H1 (cell line): ENCODE measurements around the gene DHRS1. TPM values are rescaled to one million over a fixed set of nuclear protein-coding genes. Genes with fewer than 3 reads are reported as not detected.

ENCODE experiments used
- CTCF ChIA-PET: fragments of 300-600 bp; sonication (Branson Sonifier 250); formaldehyde crosslinking; loops from one replicate; lab custom pipeline; 2021; ENCODE audit not compliant: partially characterized antibody; lab: Charles Lee
- POLR2A ChIA-PET: fragments of 300-600 bp; sonication (Branson Sonifier 250); formaldehyde crosslinking; loops from one replicate; lab custom pipeline; 2021; ENCODE audit warnings: inconsistent platforms; ENCODE audit not compliant: partially characterized antibody; lab: Charles Lee
- DNase-seq, 2 experiments: peaks; one replicate each; pipeline versions ENCODE4 v3.0.0 to v3.0.0-alpha.2; 2010 to 2022; ENCODE audit warnings: low spot score in 2 of 2, low read depth in 1 of 2, mixed read lengths in 1 of 2
- FAIRE-seq: peaks from 2 replicates; lab custom pipeline; 2011; peaks lifted over from hg19 to GRCh38; lab: Jason Lieb, UNC
- H2AFZ ChIP-seq: 2 replicates; pipeline ENCODE4 v1.8.1; 2012; ENCODE audit warnings: low read length, inconsistent platforms
- H2AK5ac ChIP-seq: 2 replicates; pipeline ENCODE4 v1.6.1; 2013; ENCODE audit warnings: low read depth, low read length
- H2BK120ac ChIP-seq: replicated peaks from 2 replicates; pipeline ENCODE3; 2013; ENCODE audit warnings: low read depth, low read length, inconsistent platforms
- H2BK12ac ChIP-seq: 2 replicates; pipeline ENCODE4 v1.6.1; 2013; ENCODE audit warnings: low read depth, low read length
- H2BK15ac ChIP-seq: 2 replicates; pipeline ENCODE4 v1.6.1; 2013; ENCODE audit warnings: low read length
- H2BK20ac ChIP-seq: 2 replicates; pipeline ENCODE4 v1.6.1; 2013; ENCODE audit warnings: low read length
- H2BK5ac ChIP-seq: 2 replicates; pipeline ENCODE4 v1.6.1; 2013; ENCODE audit warnings: low read depth, low read length
- H3K14ac ChIP-seq: 2 replicates; pipeline ENCODE4 v1.6.1; 2013; ENCODE audit warnings: inconsistent platforms; ENCODE audit not compliant: insufficient read length
- H3K18ac ChIP-seq: 2 replicates; pipeline ENCODE4 v1.6.1; 2013; ENCODE audit warnings: low read length; ENCODE audit errors: extremely low read depth
- H3K23ac ChIP-seq: 2 replicates; pipeline ENCODE4 v1.6.1; 2013; ENCODE audit warnings: inconsistent platforms; ENCODE audit not compliant: insufficient read length
- H3K23me2 ChIP-seq: 2 replicates; pipeline ENCODE4 v1.6.1; 2013; ENCODE audit warnings: low read depth, low read length
- H3K27ac ChIP-seq: 2 replicates; pipeline ENCODE4 v1.6.1; 2011; ENCODE audit warnings: low read depth, low read length, inconsistent platforms
- H3K27me3 ChIP-seq, 4 experiments: replicated peaks in 1 of 4; 1 replicate in 1 of 4; 2 replicates in 3 of 4; pipeline versions ENCODE4 v1.6.1 to v1.8.1; 2011 to 2013; ENCODE audit warnings: low read length in 3 of 4, mild to moderate bottlenecking in 3 of 4, inconsistent platforms in 2 of 4, mixed read lengths in 2 of 4, moderate library complexity in 1 of 4; ENCODE audit not compliant: control insufficient read depth in 3 of 4, insufficient read depth in 3 of 4; ENCODE audit errors: extremely low read depth in 1 of 4
- H3K36me3 ChIP-seq, 4 experiments: 2 replicates each; pipeline versions ENCODE4 v1.6.1 to v1.8.1; 2011 to 2013; ENCODE audit warnings: mild to moderate bottlenecking in 4 of 4, low read length in 3 of 4, moderate library complexity in 2 of 4, control low read depth in 1 of 4, inconsistent platforms in 1 of 4; ENCODE audit not compliant: insufficient read depth in 4 of 4, control insufficient read depth in 2 of 4
- H3K4ac ChIP-seq: replicated peaks from 2 replicates; pipeline ENCODE3; 2013; ENCODE audit warnings: low read length, low read depth, mixed read lengths, inconsistent platforms; ENCODE audit not compliant: insufficient read length
- H3K4me1 ChIP-seq, 4 experiments: replicated peaks in 1 of 4; 1 replicate in 1 of 4; 2 replicates in 3 of 4; pipeline versions ENCODE4 v1.6.1 to v1.8.1; 2011 to 2013; ENCODE audit warnings: low read length in 3 of 4, inconsistent platforms in 2 of 4, mixed read lengths in 1 of 4; ENCODE audit not compliant: insufficient read depth in 4 of 4, control insufficient read depth in 3 of 4
- H3K4me2 ChIP-seq, 2 experiments: 2 replicates each; pipeline versions ENCODE4 v1.6.1 to v1.8.1; 2011 to 2013; ENCODE audit warnings: low read depth in 2 of 2, low read length in 2 of 2, control low read depth in 1 of 2, inconsistent platforms in 1 of 2, mild to moderate bottlenecking in 1 of 2; ENCODE audit not compliant: insufficient read depth in 1 of 2
- H3K4me3 ChIP-seq, 4 experiments: fragments of 200-600, 300-600 bp in 1 of 4; sonication (generic), shearing (Covaris generic), sonication (Bioruptor Twin) in 1 of 4; 2 replicates each; pipeline versions ENCODE4 v1.5.1 to v1.8.1; 2011 to 2016; ENCODE audit warnings: low read length in 4 of 4, low read depth in 3 of 4, control low read depth in 2 of 4, inconsistent platforms in 2 of 4, mild to moderate bottlenecking in 2 of 4, mixed read lengths in 1 of 4, moderate library complexity in 1 of 4; ENCODE audit not compliant: insufficient read depth in 2 of 4; ENCODE audit errors: extremely low read depth in 1 of 4
- H3K56ac ChIP-seq: replicated peaks from 2 replicates; pipeline ENCODE3; 2013; ENCODE audit warnings: low read depth, mild to moderate bottlenecking, mixed read lengths, low read length, inconsistent platforms; ENCODE audit not compliant: insufficient read length
- H3K79me1 ChIP-seq: 2 replicates; pipeline ENCODE4 v1.6.1; 2013; ENCODE audit warnings: low read depth, low read length, control low read depth
- H3K79me2 ChIP-seq, 2 experiments: 2 replicates each; pipeline versions ENCODE4 v1.6.1 to v1.8.1; 2012 to 2013; ENCODE audit warnings: low read length in 2 of 2, mild to moderate bottlenecking in 2 of 2, inconsistent platforms in 1 of 2; ENCODE audit not compliant: insufficient read depth in 2 of 2, control insufficient read depth in 1 of 2
- H3K9ac ChIP-seq, 4 experiments: replicated peaks in 1 of 4; 1 replicate in 1 of 4; 2 replicates in 3 of 4; pipeline versions ENCODE4 v1.6.1 to v1.8.1; 2011 to 2013; ENCODE audit warnings: low read depth in 3 of 4, low read length in 3 of 4, control low read depth in 2 of 4, mild to moderate bottlenecking in 2 of 4, moderate library complexity in 2 of 4, inconsistent platforms in 1 of 4; ENCODE audit errors: extremely low read depth in 1 of 4
- H3K9me3 ChIP-seq, 2 experiments: 2 replicates each; pipeline versions ENCODE4 v1.6.1 to v1.8.1; 2012 to 2013; ENCODE audit warnings: mild to moderate bottlenecking in 2 of 2, moderate library complexity in 2 of 2, control low read depth in 1 of 2, inconsistent platforms in 1 of 2, low read depth in 1 of 2, low read length in 1 of 2, mixed read lengths in 1 of 2; ENCODE audit not compliant: insufficient read depth in 2 of 2
- H4K20me1 ChIP-seq, 2 experiments: replicated peaks in 1 of 2; 2 replicates each; pipeline versions ENCODE3 to v1.8.1; 2011 to 2013; ENCODE audit warnings: inconsistent platforms in 2 of 2, low read length in 2 of 2, mild to moderate bottlenecking in 1 of 2; ENCODE audit not compliant: insufficient read depth in 2 of 2, control insufficient read depth in 1 of 2
- H4K5ac ChIP-seq: 2 replicates; pipeline ENCODE4 v1.6.1; 2013; ENCODE audit warnings: low read length, low read depth, mixed read lengths, inconsistent platforms; ENCODE audit not compliant: insufficient read length
- H4K8ac ChIP-seq: 2 replicates; pipeline ENCODE4 v1.8.0; 2013; ENCODE audit warnings: mild to moderate bottlenecking, moderate library complexity, low read length, inconsistent platforms; ENCODE audit not compliant: insufficient read depth; ENCODE audit errors: extremely low read depth
- H4K91ac ChIP-seq: replicated peaks from 2 replicates; pipeline ENCODE3; 2013; ENCODE audit warnings: low read length, mixed read lengths, inconsistent platforms; ENCODE audit not compliant: insufficient read length
- CHD2 ChIP-seq: IDR thresholded peaks from 2 replicates; pipeline ENCODE4 v1.6.1; 2012; ENCODE audit warnings: low read length, improper control_type of control experiment
- CREB1 ChIP-seq: IDR thresholded peaks from 2 replicates; pipeline ENCODE4 v1.6.1; 2012; ENCODE audit warnings: inconsistent platforms
- JUND ChIP-seq: IDR thresholded peaks from 2 replicates; pipeline ENCODE4 v1.6.1; 2011; ENCODE audit warnings: mild to moderate bottlenecking, improper control_type of control experiment, low read length
- KDM1A ChIP-seq: fragments of 200-600, 300-600 bp; sonication (generic); IDR thresholded peaks from 2 replicates; pipeline ENCODE4 v1.7.1; 2016; ENCODE audit warnings: mild to moderate bottlenecking, low read length, borderline replicate concordance
- MAX ChIP-seq: IDR thresholded peaks from 2 replicates; pipeline ENCODE4 v1.6.1; 2012; ENCODE audit warnings: inconsistent platforms
- POLR2AphosphoS5 ChIP-seq: IDR thresholded peaks from 2 replicates; pipeline ENCODE4 v1.6.1; 2011; ENCODE audit warnings: low read depth, low read length
- SAP30 ChIP-seq: fragments of 300-600 bp; sonication (generic); IDR thresholded peaks from 2 replicates; pipeline ENCODE4 v1.7.1; 2012; ENCODE audit warnings: low read length, moderate library complexity, mild to moderate bottlenecking, inconsistent platforms; ENCODE audit not compliant: insufficient read depth, insufficient replicate concordance
- SIX5 ChIP-seq: IDR thresholded peaks from 2 replicates; pipeline ENCODE4 v1.6.1; 2011; ENCODE audit warnings: mild to moderate bottlenecking, low read depth, low read length
- TEAD4 ChIP-seq: IDR thresholded peaks from 2 replicates; pipeline ENCODE4 v1.6.1; 2012; ENCODE audit warnings: low read depth, low read length, inconsistent platforms, mixed read lengths
- YY1 ChIP-seq: IDR thresholded peaks from 2 replicates; pipeline ENCODE4 v1.6.1; 2011; ENCODE audit warnings: low read depth, mild to moderate bottlenecking, low read length
- WGBS, 2 experiments: shearing (Covaris generic) in 1 of 2; methylation state at CpG; one replicate each; pipeline versions ENCODE4 v1.1.6 to v1.1.7; 2013 to 2015; ENCODE audit warnings: low lambda C conversion rate in 2 of 2, mixed read lengths in 2 of 2, inconsistent platforms in 1 of 2, low coverage in 1 of 2, missing lambda C conversion rate in 1 of 2; ENCODE audit not compliant: insufficient replicate concordance in 2 of 2, insufficient coverage in 1 of 2, insufficient read length in 1 of 2; ENCODE audit errors: extremely low coverage in 1 of 2, missing lambda C conversion rate in 1 of 2; 5-methylcytosine and 5-hydroxymethylcytosine counted together
- polyA plus RNA-seq, 7 experiments: library from polyadenylated mRNA; depleted of rRNA in 3 of 7; stranded (reverse) in 5 of 7; unstranded in 2 of 7; fragments of >200 nt in 5 of 7; fragments of 200-250 nt in 2 of 7; gene quantifications; 1 replicate in 5 of 7; 2 replicates in 1 of 7; 4 replicates in 1 of 7; pipeline versions ENCODE4 v1.2.1 to v1.2.3, GENCODE V29; 2011 to 2013; ENCODE audit warnings: missing spikeins in 2 of 7, mixed read lengths in 2 of 7
- total RNA-seq: library from RNA; stranded (reverse); fragmentation: NEBNext Ultra II Directional; extraction: Animal tissue kit (Norgen Biotek cat#: 25700); gene quantifications from 2 replicates; pipeline ENCODE4 v1.2.1, GENCODE V29; 2021

Gene DHRS1
- total and polyA plus RNA-seq, 2 of the 8 experiments (the other 6 are each of a cell fraction or from before 2014, with no cell fraction given): 8.8 to 31.7 TPM

- WGBS, 2 experiments: 74% methylated on average over 12 of the region's 12 CpGs; no CpG with 5 or more reads in 1 of the 2 experiments
- POLR2A ChIA-PET: interaction anchor here (0.8 to 6.1 kb wide), 10 partner anchors 11 to 81 kb away, joined by 3 to 50 read pairs (median 8); partner anchors contain the start of genes CIDEB, GMPR2, LTB4R and LTB4R2
- 0 out of 2 replicates have a peak, but pooled peaks have one; percentile 11 for TF ChIP-seq CHD2
- no peak for TF ChIP-seq MAX
- no peak for TF ChIP-seq JUND
- TF ChIP-seq TEAD4: 0 out of 2 replicates have a peak, but pooled peaks have one; percentile 17
- TF ChIP-seq YY1: 0 out of 2 replicates have a peak, but pooled peaks have one; percentile 49
- no peak for TF ChIP-seq SIX5
- TF ChIP-seq CREB1: 0 out of 2 replicates have a peak, but pooled peaks have one; percentile 27
- TF ChIP-seq KDM1A: no peak
- no peak for TF ChIP-seq SAP30
- no peak for TF ChIP-seq POLR2AphosphoS5
Measured at GRCh38 chr14:24296341-24297157, 3.0 kb downstream of the DHRS1 start.

More at GRCh38 chr14:24296341-24297157, 3.0 kb downstream of the DHRS1 start:
- H3K23ac ChIP-seq: no peak overlapping the region
- no peak overlapping the region for H3K9ac ChIP-seq
- no peak overlapping the region for H3K4me3 ChIP-seq
- H4K20me1 ChIP-seq: peaks cover 2% of the 10 kb centered on the region in 2 experiments
- no peak overlapping the region for H3K4ac ChIP-seq
- H4K91ac ChIP-seq: no peak overlapping the region
- H2AK5ac ChIP-seq: no peak overlapping the region
- no peak overlapping the region for H2BK20ac ChIP-seq
- H3K36me3 ChIP-seq: peaks cover 2 to 14% (median 4%) of the 10 kb centered on the region in 4 experiments; a peak in 5 of 8 replicates
- no peak overlapping the region for H2AFZ ChIP-seq
- H2BK12ac ChIP-seq: no peak overlapping the region
- H3K4me2 ChIP-seq: 0 out of 4 replicates have a peak overlapping the region, but pooled peaks of 1 of the 2 experiments have one; percentile 18
- FAIRE-seq (peak; percentile 89), DNase-seq (peak; percentile 57 to 62)
- H4K8ac ChIP-seq: no peak overlapping the region
- no peak overlapping the region for H3K27ac ChIP-seq
- H3K14ac ChIP-seq: no peak overlapping the region
- no peak overlapping the region for H3K18ac ChIP-seq
- no peaks in the 10 kb centered on the region for H3K9me3 ChIP-seq
- no peak overlapping the region for H2BK5ac ChIP-seq
- peaks cover 4% of the 10 kb centered on the region; the same call in 1 of the 2 replicates for H3K23me2 ChIP-seq
- peaks cover 0 to 7% (median 4%) of the 10 kb centered on the region in 4 experiments; a peak in 5 of 7 replicates for H3K4me1 ChIP-seq
- H2BK120ac ChIP-seq: no peak overlapping the region
- H3K79me1 ChIP-seq: peaks cover 5% of the 10 kb centered on the region; the same call in 1 of the 2 replicates
- CTCF ChIA-PET: interaction anchor here (0.8 to 9.0 kb wide), 22 partner anchors 12 to 140 kb away, joined by 3 to 163 read pairs (median 8); partner anchors contain the start of genes CIDEB, GMPR2, IPO4 and KHNYN
- H3K56ac ChIP-seq: no peak overlapping the region
- no peak overlapping the region for H4K5ac ChIP-seq
- H3K79me2 ChIP-seq: peaks cover 4 to 13% of the 10 kb centered on the region in 2 experiments; a peak in 2 of 4 replicates
- H2BK15ac ChIP-seq: no peak overlapping the region
- H3K27me3 ChIP-seq: no peaks in the 10 kb centered on the region
